Testis (tissue), 2 donors: ENCODE data around the gene BAG2.

Experiments
- CTCF ChIP-seq, 3 experiments: fragments of 450-650 bp in 2 of 3; fragments of 200-600 bp in 1 of 3; sonication (generic) in 1 of 3; IDR thresholded peaks; one replicate each; pipeline ENCODE4 v1.5.1; 2016 to 2019; ENCODE audit warnings: antibody characterized with exemption in 3 of 3, mild to moderate bottlenecking in 2 of 3, moderate library complexity in 1 of 3
- POLR2A ChIP-seq: fragments of 450-650 bp; IDR thresholded peaks from one replicate; pipeline ENCODE4 v1.6.1; 2017; ENCODE audit warnings: antibody characterized with exemption, mild to moderate bottlenecking, moderate library complexity

- TF ChIP-seq CTCF (IDR thresholded peaks at IDR 0.05) (no peak), POLR2A (no peak)
Measured at GRCh38 chr6:57198926-57199636, 27.0 kb downstream of the BAG2 start.
